Adipose tissue (tissue), 3 donors: ENCODE measurements around the gene BEND5. TPM values are rescaled to one million over a fixed set of nuclear protein-coding genes. Genes with fewer than 3 reads are reported as not detected.

ENCODE experiments used
- H3K27ac ChIP-seq: one replicate; pipeline ENCODE4 v1.5.1; 2013; ENCODE audit warnings: low read depth, low read length
- WGBS, 3 donors: extraction: QIAGEN DNeasy Blood & Tissue Kit; methylation state at CpG; one replicate each; pipeline ENCODE4 v1.1.7; 2013; 5-methylcytosine and 5-hydroxymethylcytosine counted together
- polyA plus RNA-seq, 3 donors: library from polyadenylated mRNA; stranded (reverse); fragments of 200-250 nt; gene quantifications; one replicate each; pipeline ENCODE4 v1.2.3, GENCODE V29; 2013
- donor health status: healthy with polysubstance abuse.
- donor health status: Bipolar disorder and iron deficiency.
- donor health status: healthy.

Gene BEND5
- polyA plus RNA-seq, 3 donors, result 1.2 to 5.8 (median 2.8) TPM

DNA sequence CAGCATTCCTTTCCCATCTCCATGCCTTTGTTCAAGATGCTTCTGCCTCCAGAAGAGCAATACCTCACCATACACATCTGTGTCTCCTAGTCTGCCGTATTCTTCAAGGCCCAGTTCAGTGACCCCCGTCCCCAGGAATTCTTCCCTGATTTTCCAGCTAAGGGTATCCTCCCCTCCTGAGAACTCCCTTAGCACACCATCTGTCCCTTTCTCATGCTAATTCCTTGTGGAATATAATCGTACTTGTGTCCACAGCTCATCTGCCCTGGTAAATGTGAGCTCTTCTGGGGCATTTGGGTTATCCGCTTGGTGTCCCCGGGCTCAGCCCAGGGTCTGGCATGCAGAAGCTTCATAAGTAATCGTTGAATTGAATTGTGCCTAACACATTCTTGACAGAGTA, 40.9 kb downstream of the BEND5 start:
- WGBS, 3 donors, result 90 to 92% (median 91%) methylated on average over 6 of the region's 6 CpGs
- no peak overlapping the region for H3K27ac ChIP-seq

DNA sequence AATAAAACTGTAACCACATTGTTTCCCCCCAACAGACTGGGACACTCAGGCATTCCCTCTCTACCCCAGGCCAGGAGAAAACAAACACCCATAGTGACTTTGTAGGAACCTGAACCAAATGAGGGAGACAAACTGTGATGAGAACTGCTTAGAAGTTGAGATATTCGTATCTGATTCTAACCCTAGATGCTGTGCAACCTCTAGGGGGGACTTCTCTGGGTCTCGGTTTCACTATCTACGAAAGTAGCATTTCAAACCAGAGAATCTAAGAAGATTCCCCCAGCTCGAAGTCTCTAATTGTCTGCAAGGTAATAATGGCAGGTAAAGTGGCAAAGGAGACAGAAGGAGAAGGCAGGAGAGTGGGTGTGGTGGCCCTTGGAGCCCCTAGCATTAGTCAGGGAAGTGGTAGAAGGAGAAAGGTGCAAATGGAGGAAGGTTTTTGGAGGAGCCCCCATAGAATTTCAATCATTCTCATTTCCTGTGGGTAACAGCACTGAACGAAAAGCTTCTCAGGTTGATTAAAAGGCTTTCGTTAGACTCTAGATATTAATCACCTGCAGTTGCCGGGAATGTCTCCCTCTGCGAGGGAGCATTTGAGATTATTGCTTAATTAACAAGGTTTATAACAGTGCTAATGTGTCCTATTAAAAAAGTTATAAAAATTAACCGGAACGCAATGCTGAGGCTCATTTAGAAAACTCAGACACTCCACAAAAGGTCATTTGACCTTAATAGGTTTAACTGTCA, 46.4 kb downstream of the BEND5 start:
- H3K27ac ChIP-seq, result no peak overlapping the region
- 78 to 85% (median 79%) methylated on average over 10 of the region's 10 CpGs for WGBS, 3 donors

DNA sequence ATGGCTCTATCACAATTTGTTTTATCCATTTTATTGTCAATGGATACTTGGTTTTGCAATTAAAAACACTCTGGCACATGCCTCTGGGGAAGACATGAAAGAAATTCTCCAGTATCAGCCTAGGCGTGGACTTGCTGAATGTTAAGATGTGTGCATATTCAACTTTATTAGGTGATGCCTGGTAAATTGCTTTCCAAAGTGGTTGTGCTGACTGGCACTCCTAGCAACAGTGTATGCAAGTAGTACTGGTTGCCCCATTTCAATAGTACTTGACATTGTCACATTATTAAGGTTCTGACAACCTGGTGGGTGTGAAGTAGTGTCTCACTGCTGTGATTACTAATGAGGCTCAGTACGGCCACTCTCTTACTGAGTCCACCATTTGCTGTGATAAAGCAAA, 48.1 kb downstream of the BEND5 start:
- WGBS, 3 donors, result 96 to 97% (median 96%) methylated on average over 2 of the region's 2 CpGs
- no peak overlapping the region for H3K27ac ChIP-seq

- H3K27ac ChIP-seq, result no peak overlapping the region
- 84 to 95% (median 93%) methylated on average over 4 of the region's 4 CpGs for WGBS, 3 donors
Observed at GRCh38 chr1:48726557-48727215, 50.0 kb downstream of the BEND5 start.

- WGBS, 3 donors, result 92 to 94% (median 93%) methylated on average over 2 of the region's 2 CpGs
- H3K27ac ChIP-seq, result no peak overlapping the region
Observed at GRCh38 chr1:48726139-48726538, 50.6 kb downstream of the BEND5 start.

GRCh38 chr1:48725341-48726046, 51.2 kb downstream of the BEND5 start:
- H3K27ac ChIP-seq, result no peak overlapping the region
- 76 to 89% (median 79%) methylated on average over 5 of the region's 5 CpGs for WGBS, 3 donors

DNA sequence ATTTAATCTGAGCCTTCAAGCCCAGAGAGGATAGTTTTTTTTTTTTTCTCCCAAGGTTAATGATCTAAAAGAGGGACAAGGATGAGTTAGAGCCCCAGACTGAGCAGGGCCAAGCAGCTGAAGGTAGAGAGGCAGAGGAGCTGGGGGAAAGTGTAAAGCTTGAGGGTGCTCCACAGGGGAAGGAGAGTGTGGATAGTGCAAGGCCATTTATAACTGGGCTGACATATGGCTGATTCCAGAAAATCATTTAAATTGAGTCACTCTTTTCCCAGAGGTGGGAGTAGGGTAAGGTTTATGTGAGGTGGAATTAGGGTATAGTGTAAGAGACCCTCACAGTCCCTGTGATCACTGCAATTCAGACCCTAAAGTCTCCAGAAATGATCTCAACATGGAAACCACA, 55.8 kb downstream of the BEND5 start:
- no peak overlapping the region for H3K27ac ChIP-seq

DNA sequence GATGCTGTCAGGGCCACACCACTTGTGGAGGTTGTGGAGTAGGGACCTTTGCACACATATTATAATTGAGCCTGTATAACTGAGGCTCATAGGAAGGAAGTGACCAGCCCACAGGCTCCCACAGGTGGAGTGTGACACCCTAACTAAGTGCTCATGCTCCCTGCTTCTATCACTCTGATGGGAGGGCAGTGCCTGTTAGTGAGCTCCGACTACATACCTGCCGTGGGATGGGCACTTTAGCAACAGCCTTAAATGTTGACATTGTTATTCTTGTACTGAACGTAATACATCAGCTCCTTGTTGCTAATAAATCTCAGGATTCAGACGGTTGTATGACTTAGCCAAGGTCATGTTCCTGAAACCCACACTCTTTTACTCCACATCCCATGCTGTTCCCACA, 58.0 kb downstream of the BEND5 start:
- 67 to 75% (median 70%) methylated on average over 4 of the region's 4 CpGs for WGBS, 3 donors
- H3K27ac ChIP-seq, result no peak overlapping the region

DNA sequence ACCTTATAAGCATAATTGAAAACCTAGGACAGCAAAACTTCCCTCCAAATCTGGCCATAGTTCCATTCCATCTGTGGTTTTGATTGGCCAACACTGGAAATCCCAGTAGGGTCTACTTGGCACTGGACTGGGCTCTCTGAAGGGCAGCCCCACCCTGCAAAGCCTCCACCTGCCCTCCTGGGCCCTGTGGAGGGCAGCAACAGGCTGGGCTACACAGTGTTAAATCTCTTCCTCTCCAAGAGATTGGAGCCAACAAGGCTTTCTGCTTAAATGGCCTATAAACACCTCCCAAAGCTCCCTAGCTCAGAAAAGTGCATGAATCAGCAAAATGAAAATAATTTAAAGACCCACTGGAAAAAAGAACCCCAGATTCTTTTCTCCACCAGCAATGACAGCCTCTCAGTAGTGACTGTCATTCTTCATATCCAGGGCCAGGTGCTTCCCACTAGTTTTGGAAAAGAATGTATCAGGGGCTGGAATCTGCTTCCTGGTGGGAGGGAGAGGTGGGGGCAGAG, 58.5 kb downstream of the BEND5 start:
- no peak overlapping the region for H3K27ac ChIP-seq

- 85 to 93% (median 91%) methylated on average over 1 of the region's 1 CpG for WGBS, 3 donors
Observed at GRCh38 chr1:48717082-48717481, 59.6 kb downstream of the BEND5 start.

GRCh38 chr1:48715921-48716320, 60.8 kb downstream of the BEND5 start:
- 82 to 87% (median 85%) methylated on average over 5 of the region's 5 CpGs for WGBS, 3 donors
- no peak overlapping the region for H3K27ac ChIP-seq

More at GRCh38 chr1:48717082-48717481, 59.6 kb downstream of the BEND5 start:
- no peak overlapping the region for H3K27ac ChIP-seq

DNA sequence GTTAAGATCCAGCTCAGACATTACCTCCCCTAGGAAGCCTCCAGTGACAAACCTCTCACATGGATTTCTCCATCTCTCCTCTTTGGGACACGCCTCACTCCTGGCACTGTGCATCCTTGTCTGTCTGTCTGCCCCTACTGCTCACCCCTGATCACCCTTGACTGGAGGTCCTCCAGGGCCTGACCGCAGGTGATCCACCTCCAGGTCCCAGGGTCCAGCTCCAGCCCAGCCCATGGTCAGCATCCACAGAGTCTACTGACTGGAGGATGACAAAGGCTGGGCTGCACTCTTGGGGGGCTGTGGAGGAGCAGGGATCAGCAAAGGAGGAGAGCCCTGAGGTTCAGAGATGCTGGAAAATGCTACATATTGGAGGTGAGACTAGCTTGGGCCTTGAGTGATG, 65.8 kb downstream of the BEND5 start:
- H3K27ac ChIP-seq, result no peak overlapping the region
- 86 to 97% (median 89%) methylated on average over 2 of the region's 2 CpGs for WGBS, 3 donors

GRCh38 chr1:48710318-48710717, 66.4 kb downstream of the BEND5 start:
- 71 to 98% (median 93%) methylated on average over 2 of the region's 2 CpGs for WGBS, 3 donors
- no peak overlapping the region for H3K27ac ChIP-seq

DNA sequence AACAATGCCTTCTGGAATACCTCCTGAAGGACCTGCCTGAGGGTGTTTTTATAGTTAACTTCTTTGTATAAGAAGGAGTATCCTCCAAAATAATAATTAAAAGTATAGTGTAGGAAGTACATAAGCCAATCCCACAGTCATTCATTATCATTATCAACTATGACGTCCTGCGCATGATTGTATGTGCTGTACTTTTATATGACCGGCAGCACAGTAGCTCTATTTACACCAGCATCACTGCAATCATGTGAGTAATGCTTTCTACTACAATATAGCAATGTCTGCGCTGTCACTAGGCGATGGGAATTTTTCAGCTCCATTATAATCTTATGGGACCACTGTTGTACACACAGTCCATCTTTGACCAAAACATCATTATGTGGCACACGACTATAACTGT, 72.0 kb downstream of the BEND5 start:
- no peak overlapping the region for H3K27ac ChIP-seq
- WGBS, 3 donors, result 87 to 94% (median 91%) methylated on average over 6 of the region's 6 CpGs

DNA sequence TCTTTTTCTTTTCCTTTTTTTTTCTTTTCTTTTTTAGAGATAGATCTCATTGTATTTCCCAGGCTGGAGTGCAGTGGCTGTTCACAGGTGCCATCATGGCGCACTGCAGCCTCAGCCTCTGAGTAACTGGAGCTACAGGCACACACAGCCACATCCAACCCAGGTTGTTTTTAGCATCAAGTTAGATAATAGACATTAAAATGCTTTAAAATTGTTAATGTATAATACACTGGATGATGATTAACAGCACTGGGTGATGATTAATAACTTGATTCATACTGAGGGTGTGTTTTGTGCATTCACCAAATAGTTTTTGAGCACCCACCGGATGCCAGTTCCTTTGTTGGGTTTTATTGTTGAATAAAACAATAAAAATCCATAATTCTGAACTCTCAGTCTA, 75.2 kb downstream of the BEND5 start:
- WGBS, 3 donors, result 79 to 94% (median 88%) methylated on average over 2 of the region's 2 CpGs
- no peak overlapping the region for H3K27ac ChIP-seq

- WGBS, 3 donors, result 20 to 22% (median 22%) methylated on average over 5 of the region's 5 CpGs
- no peak overlapping the region for H3K27ac ChIP-seq
Observed at GRCh38 chr1:48697066-48697707, 79.5 kb downstream of the BEND5 start.

- 70 to 83% (median 79%) methylated on average over 2 of the region's 2 CpGs for WGBS, 3 donors
- H3K27ac ChIP-seq, result no peak overlapping the region
Observed at GRCh38 chr1:48695161-48695560, 81.5 kb downstream of the BEND5 start.

- 67 to 80% (median 73%) methylated on average over 11 to 12 of the region's 12 CpGs for WGBS, 3 donors
Observed at GRCh38 chr1:48693674-48694320, 82.9 kb downstream of the BEND5 start.

More at GRCh38 chr1:48693674-48694320, 82.9 kb downstream of the BEND5 start:
- H3K27ac ChIP-seq, result no peak overlapping the region
